Parathyroid adenoma (tissue), 2 donors: Measurements from ENCODE around the gene ZFR2.

ENCODE experiments used
- H2AFZ ChIP-seq: fragments of 300-600 bp; sonication (generic); one replicate; pipeline ENCODE4 v1.7.0; 2017; ENCODE audit warnings: antibody characterized with exemption, mild to moderate bottlenecking
- H3K27ac ChIP-seq: fragments of 300-600 bp; sonication (generic); one replicate; pipeline ENCODE4 v1.7.0; 2017
- H3K27me3 ChIP-seq: fragments of 300-600 bp; sonication (generic); one replicate; pipeline ENCODE4 v1.7.0; 2017; ENCODE audit warnings: low read length; ENCODE audit not compliant: control insufficient read depth, insufficient read depth
- H3K36me3 ChIP-seq: fragments of 300-600 bp; sonication (generic); one replicate; pipeline ENCODE4 v1.7.0; 2017; ENCODE audit warnings: low read length; ENCODE audit not compliant: control insufficient read depth, insufficient read depth
- H3K4me1 ChIP-seq: fragments of 300-600 bp; sonication (generic); one replicate; pipeline ENCODE4 v1.7.0; 2017; ENCODE audit warnings: control low read depth
- H3K4me2 ChIP-seq: fragments of 300-600 bp; sonication (generic); one replicate; pipeline ENCODE4 v1.7.0; 2017; ENCODE audit warnings: low read length
- H3K4me3 ChIP-seq: fragments of 300-600 bp; sonication (generic); one replicate; pipeline ENCODE4 v1.7.0; 2017; ENCODE audit warnings: low read depth, low read length
- H3K79me2 ChIP-seq: fragments of 300-600 bp; sonication (generic); one replicate; pipeline ENCODE4 v1.7.0; 2017; ENCODE audit warnings: control low read depth
- H3K9ac ChIP-seq: fragments of 300-600 bp; sonication (generic); one replicate; pipeline ENCODE4 v1.7.0; 2017; ENCODE audit warnings: mild to moderate bottlenecking
- H3K9me3 ChIP-seq: fragments of 300-600 bp; sonication (generic); one replicate; pipeline ENCODE4 v1.7.0; 2017; ENCODE audit warnings: low read length; ENCODE audit not compliant: control insufficient read depth
- TF ChIP-seq, protein P1 (sequence below): fragments of 300-600 bp; sonication (generic); IDR thresholded peaks from one replicate; pipeline ENCODE4 v1.7.0; 2017; ENCODE audit warnings: antibody characterized with exemption, mild to moderate bottlenecking
- donor health status: primary hyperparathyroidism.

Gene ZFR2

DNA sequence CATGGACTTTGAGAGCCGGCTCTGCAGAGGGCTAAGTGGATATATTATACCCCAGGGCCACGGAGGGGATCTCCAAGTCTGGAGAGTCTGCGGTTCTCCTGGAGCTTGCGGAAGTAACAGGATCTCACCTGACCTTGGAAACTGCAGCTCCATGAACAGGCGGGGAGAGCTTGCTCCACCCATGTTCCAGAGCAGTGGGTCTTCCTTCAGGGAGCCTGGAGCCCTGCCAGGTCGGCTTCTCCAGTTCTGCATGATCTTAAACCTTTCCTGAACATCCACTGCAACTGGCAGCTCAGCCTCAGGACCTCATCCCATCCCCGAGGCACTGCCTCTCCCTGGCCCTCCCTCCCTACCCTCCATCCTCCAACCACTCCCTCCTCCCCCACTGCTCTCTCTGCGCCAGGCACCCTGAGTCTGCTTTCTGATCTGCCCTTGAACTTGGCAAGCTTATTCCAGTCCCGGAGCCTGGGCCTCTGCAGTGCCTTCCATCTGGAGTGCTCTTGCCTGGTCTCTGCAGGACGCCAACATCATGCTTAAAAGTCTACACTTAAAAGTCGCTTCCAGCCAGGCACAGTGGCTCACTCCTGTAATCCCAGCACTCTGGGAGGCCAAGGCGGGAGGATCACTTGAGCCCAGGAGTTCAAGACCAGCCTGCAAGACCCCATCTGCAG is 24.8 kb upstream of the ZFR2 start:
- H3K27ac ChIP-seq, result no peak overlapping the region
- no peaks in the 10 kb centered on the region for H3K79me2 ChIP-seq
- no peak overlapping the region for H3K4me3 ChIP-seq
- no peak overlapping the region for H2AFZ ChIP-seq
- no peak overlapping the region for H3K4me2 ChIP-seq
- no peaks in the 10 kb centered on the region for H3K36me3 ChIP-seq
- no peaks in the 10 kb centered on the region for H3K4me1 ChIP-seq
- no peaks in the 10 kb centered on the region for H3K9me3 ChIP-seq
- H3K27me3 ChIP-seq, result no peaks in the 10 kb centered on the region
- TF ChIP-seq, protein P1, sequence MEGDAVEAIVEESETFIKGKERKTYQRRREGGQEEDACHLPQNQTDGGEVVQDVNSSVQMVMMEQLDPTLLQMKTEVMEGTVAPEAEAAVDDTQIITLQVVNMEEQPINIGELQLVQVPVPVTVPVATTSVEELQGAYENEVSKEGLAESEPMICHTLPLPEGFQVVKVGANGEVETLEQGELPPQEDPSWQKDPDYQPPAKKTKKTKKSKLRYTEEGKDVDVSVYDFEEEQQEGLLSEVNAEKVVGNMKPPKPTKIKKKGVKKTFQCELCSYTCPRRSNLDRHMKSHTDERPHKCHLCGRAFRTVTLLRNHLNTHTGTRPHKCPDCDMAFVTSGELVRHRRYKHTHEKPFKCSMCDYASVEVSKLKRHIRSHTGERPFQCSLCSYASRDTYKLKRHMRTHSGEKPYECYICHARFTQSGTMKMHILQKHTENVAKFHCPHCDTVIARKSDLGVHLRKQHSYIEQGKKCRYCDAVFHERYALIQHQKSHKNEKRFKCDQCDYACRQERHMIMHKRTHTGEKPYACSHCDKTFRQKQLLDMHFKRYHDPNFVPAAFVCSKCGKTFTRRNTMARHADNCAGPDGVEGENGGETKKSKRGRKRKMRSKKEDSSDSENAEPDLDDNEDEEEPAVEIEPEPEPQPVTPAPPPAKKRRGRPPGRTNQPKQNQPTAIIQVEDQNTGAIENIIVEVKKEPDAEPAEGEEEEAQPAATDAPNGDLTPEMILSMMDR, result no peak
- no peak overlapping the region for H3K9ac ChIP-seq

DNA sequence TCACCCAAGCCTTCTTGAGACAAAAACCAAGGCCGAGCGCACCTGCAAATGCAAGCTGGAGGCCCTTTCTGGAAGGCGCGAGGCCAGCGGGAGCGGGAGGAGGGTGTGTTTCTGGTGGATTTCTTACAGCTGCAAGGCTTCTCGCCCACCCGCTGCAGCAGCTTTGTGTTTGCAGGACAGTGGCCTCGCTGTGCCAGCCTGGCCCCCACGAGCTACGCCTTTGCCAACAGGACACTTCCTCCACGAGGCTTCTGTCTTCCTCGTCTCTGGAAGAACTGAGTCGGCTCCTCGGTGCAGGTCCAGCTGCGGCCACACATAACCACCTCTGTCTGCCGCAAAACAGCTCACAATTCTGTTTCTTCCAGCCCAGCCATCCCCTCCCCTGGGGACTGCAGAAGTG is 21.8 kb upstream of the ZFR2 start:
- Histone ChIP-seq H3K36me3 (no peaks in the 10 kb centered on the region), H3K4me1 (no peaks in the 10 kb centered on the region), H3K27ac (no peak overlapping the region), H3K4me2 (no peak overlapping the region), H3K9me3 (no peaks in the 10 kb centered on the region), H3K27me3 (no peaks in the 10 kb centered on the region), H2AFZ (no peak overlapping the region), H3K79me2 (no peaks in the 10 kb centered on the region), H3K4me3 (no peak overlapping the region), H3K9ac (no peak overlapping the region)
- TF ChIP-seq, protein P1, result no peak

DNA sequence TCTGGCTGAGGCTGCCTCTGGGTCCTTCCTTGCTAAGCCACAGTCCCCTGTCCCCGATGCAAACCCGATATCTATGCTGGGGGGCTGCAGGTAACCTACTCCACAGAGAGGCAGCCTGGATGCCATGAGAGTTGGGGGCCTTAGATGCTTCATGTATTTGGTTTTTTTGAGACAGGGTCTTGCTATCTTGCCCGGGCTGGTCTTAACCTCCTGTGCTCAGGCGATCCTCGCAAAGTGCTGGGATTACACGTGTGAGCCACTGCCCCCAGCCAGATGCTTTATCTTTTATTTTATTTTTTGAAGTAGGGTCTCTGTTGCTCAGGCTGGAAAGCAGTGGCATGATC is 13.2 kb upstream of the ZFR2 start:
- no peak overlapping the region for H3K4me2 ChIP-seq
- no peak overlapping the region for H3K4me3 ChIP-seq
- H3K27me3 ChIP-seq, result no peaks in the 10 kb centered on the region
- no peaks in the 10 kb centered on the region for H3K36me3 ChIP-seq
- H3K9me3 ChIP-seq, result no peaks in the 10 kb centered on the region
- no peak overlapping the region for H2AFZ ChIP-seq
- TF ChIP-seq, protein P1, result no peak
- H3K9ac ChIP-seq, result no peak overlapping the region
- no peaks in the 10 kb centered on the region for H3K4me1 ChIP-seq
- no peak overlapping the region for H3K27ac ChIP-seq
- no peaks in the 10 kb centered on the region for H3K79me2 ChIP-seq

DNA sequence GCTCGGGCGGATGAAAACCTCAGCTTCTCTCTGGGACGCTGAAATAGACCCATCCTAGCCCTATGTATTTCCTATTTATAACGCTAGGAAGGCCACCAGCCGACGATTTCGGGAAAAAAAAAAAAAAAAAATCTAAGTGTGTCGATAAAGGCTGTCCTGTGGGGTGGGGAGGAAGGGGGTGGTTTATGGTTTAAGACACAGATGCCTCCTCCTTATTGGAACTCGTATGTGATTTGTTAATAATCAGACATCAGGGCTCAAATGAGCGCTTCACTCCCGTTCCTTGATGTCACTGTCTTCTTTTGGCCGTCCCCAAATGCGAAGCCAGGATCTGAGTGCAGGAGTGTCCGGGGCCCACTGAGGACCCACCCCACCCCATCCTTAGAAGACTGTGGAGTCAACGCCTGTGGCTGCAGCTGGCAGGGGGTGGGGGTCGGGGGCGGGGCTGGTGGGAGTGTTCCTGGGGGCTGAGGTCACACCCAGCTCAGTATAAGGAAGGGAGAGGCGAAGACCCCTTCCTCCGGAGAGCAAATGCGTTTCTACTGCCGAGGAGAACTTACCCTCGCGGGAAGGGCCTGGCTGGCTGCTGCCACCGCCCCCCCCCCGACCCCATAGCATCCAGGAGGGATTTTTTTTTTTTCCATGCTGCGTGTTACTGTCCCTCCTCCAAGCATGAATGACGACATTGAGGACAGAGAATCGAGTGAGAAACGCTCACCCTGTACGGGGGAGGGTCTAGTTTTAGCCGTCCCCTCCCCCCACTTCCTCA is 12.6 kb upstream of the ZFR2 start:
- Histone ChIP-seq H3K9ac (no peak overlapping the region), H3K36me3 (no peaks in the 10 kb centered on the region), H3K27me3 (no peaks in the 10 kb centered on the region), H3K4me1 (no peaks in the 10 kb centered on the region), H3K4me2 (no peak overlapping the region), H3K27ac (no peak overlapping the region), H2AFZ (peak overlapping the region; percentile 58), H3K9me3 (no peaks in the 10 kb centered on the region), H3K79me2 (no peaks in the 10 kb centered on the region), H3K4me3 (no peak overlapping the region)
- TF ChIP-seq, protein P1, result no peak
